Hepatocyte (in vitro differentiated cells): ENCODE results near the gene SCTR.

ENCODE experiments used
- EZH2 ChIP-seq: fragments of 200-600 bp; sonication (generic); IDR thresholded peaks from 2 replicates; pipeline ENCODE4 v1.6.1; 2016; ENCODE audit warnings: antibody characterized with exemption, mild to moderate bottlenecking, borderline replicate concordance
- EZH2phosphoT487 ChIP-seq: fragments of 200-600 bp; sonication (generic); IDR thresholded peaks from one replicate; pipeline ENCODE4 v1.6.1; 2018; ENCODE audit warnings: antibody characterized with exemption, mild to moderate bottlenecking, low read depth, moderate library complexity; ENCODE audit not compliant: unreplicated experiment, severe bottlenecking
- TF ChIP-seq, protein P1 (sequence below): fragments of 200-600 bp; sonication (generic); IDR thresholded peaks from 2 replicates; pipeline ENCODE4 v1.5.1; 2016; ENCODE audit warnings: antibody characterized with exemption, mild to moderate bottlenecking; ENCODE audit not compliant: poor library complexity

DNA sequence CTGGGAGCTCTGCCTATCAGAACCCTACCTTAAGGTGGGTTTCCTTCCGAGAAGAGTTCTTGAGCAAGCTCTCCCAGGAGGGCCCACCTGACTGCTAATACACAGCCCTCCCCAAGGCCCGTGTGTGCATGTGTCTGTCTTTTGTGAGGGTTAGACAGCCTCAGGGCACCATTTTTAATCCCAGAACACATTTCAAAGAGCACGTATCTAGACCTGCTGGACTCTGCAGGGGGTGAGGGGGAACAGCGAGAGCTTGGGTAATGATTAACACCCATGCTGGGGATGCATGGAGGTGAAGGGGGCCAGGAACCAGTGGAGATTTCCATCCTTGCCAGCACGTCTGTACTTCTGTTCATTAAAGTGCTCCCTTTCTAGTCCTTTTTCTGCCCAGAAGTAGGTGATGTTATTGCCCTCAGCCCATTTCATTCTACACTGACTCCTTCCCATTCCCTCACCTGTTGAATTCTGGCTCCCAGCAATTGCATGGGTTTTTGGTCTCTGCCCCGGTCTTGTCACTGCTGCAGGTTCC is 86.1 kb downstream of the SCTR start:
- TF ChIP-seq, protein P1, sequence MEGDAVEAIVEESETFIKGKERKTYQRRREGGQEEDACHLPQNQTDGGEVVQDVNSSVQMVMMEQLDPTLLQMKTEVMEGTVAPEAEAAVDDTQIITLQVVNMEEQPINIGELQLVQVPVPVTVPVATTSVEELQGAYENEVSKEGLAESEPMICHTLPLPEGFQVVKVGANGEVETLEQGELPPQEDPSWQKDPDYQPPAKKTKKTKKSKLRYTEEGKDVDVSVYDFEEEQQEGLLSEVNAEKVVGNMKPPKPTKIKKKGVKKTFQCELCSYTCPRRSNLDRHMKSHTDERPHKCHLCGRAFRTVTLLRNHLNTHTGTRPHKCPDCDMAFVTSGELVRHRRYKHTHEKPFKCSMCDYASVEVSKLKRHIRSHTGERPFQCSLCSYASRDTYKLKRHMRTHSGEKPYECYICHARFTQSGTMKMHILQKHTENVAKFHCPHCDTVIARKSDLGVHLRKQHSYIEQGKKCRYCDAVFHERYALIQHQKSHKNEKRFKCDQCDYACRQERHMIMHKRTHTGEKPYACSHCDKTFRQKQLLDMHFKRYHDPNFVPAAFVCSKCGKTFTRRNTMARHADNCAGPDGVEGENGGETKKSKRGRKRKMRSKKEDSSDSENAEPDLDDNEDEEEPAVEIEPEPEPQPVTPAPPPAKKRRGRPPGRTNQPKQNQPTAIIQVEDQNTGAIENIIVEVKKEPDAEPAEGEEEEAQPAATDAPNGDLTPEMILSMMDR: no peak
- no peak for TF ChIP-seq EZH2
- TF ChIP-seq EZH2phosphoT487: no peak
